SK-N-SH (cell line): ENCODE measurements around the gene IQCK. TPM values are rescaled to one million over a fixed set of nuclear protein-coding genes. Genes with fewer than 3 reads are reported as not detected.
"Not testable (repeated sequence)": the region's sequence is repeated elsewhere in the genome, so short reads cannot be mapped to it uniquely, and the experiment has no call there.

ENCODE experiments used
- CTCF ChIA-PET: fragments of 300-600, 350-600 bp; formaldehyde crosslinking; extraction: SDS; loops from one replicate; lab custom pipeline; 2021; lab: Yijun Ruan, JAX
- POLR2A ChIA-PET: fragments of 350-600 bp; sonication (Branson Sonifier 250); formaldehyde crosslinking; extraction: SDS; loops from one replicate; lab custom pipeline; 2020; ENCODE audit warnings: antibody characterized with exemption, inconsistent platforms; lab: Yijun Ruan, JAX
- DNase-seq: peaks from one replicate; pipeline ENCODE4 v3.0.0; 2012
- H2AFZ ChIP-seq: fragments of 200-600 bp; sonication (generic); 2 replicates; pipeline ENCODE4 v1.8.1; 2016; ENCODE audit warnings: antibody characterized with exemption, mild to moderate bottlenecking, low read depth
- H3F3A ChIP-seq: fragments of 200-600 bp; sonication (generic); replicated peaks from 2 replicates; pipeline ENCODE3; 2016; ENCODE audit warnings: antibody characterized with exemption, mild to moderate bottlenecking; ENCODE audit not compliant: insufficient read depth
- H3K27ac ChIP-seq, 2 experiments: fragments of 200-500 bp in 1 of 2; fragments of 200-600 bp in 1 of 2; sonication (Bioruptor generic) in 1 of 2; sonication (generic), shearing (Covaris generic) in 1 of 2; 2 replicates each; pipeline versions ENCODE4 v1.5.1 to v1.6.1; 2014 to 2016; ENCODE audit warnings: low read depth in 2 of 2, inconsistent platforms in 1 of 2, low read length in 1 of 2, mild to moderate bottlenecking in 1 of 2, mixed read lengths in 1 of 2
- H3K27me3 ChIP-seq: fragments of 200-600 bp; sonication (generic), shearing (Covaris generic); 2 replicates; pipeline ENCODE4 v1.6.1; 2016; ENCODE audit warnings: mixed run types; ENCODE audit not compliant: insufficient read depth
- H3K36me3 ChIP-seq, 2 experiments: fragments of 200-500 bp in 1 of 2; fragments of 200-600 bp in 1 of 2; sonication (Bioruptor generic) in 1 of 2; sonication (generic) in 1 of 2; replicated peaks in 1 of 2; 2 replicates each; pipeline versions ENCODE3 to v1.5.1; 2014 to 2016; ENCODE audit warnings: low read length in 1 of 2, mild to moderate bottlenecking in 1 of 2; ENCODE audit not compliant: insufficient read depth in 2 of 2, control insufficient read depth in 1 of 2
- H3K4me1 ChIP-seq, 2 experiments: fragments of 200-500 bp in 1 of 2; fragments of 200-600 bp in 1 of 2; sonication (Bioruptor generic) in 1 of 2; sonication (generic), shearing (Covaris generic) in 1 of 2; 2 replicates each; pipeline versions ENCODE4 v1.5.1 to v1.6.1; 2014 to 2016; ENCODE audit warnings: low read depth in 1 of 2, low read length in 1 of 2, mixed run types in 1 of 2; ENCODE audit not compliant: insufficient read depth in 2 of 2, control insufficient read depth in 1 of 2
- H3K4me2 ChIP-seq: fragments of 200-600 bp; sonication (generic), shearing (Covaris generic); 2 replicates; pipeline ENCODE4 v1.6.1; 2017; ENCODE audit warnings: mixed run types
- H3K4me3 ChIP-seq, 2 experiments: fragments of 200-500 bp in 1 of 2; fragments of 200-600 bp in 1 of 2; sonication (Bioruptor generic) in 1 of 2; sonication (generic), shearing (Covaris generic) in 1 of 2; 2 replicates each; pipeline versions ENCODE4 v1.5.1 to v1.8.1; 2014 to 2016; ENCODE audit warnings: low read depth in 2 of 2, inconsistent platforms in 1 of 2, low read length in 1 of 2, mild to moderate bottlenecking in 1 of 2, mixed read lengths in 1 of 2, moderate library complexity in 1 of 2
- H3K79me2 ChIP-seq: fragments of 200-600 bp; sonication (generic); 2 replicates; pipeline ENCODE4 v1.8.1; 2017; ENCODE audit warnings: mild to moderate bottlenecking; ENCODE audit not compliant: insufficient read depth
- H3K9ac ChIP-seq: fragments of 200-600 bp; sonication (generic); 2 replicates; pipeline ENCODE4 v1.6.1; 2017; ENCODE audit warnings: mixed run types
- H3K9me2 ChIP-seq: fragments of 200-600 bp; sonication (generic); 2 replicates; pipeline ENCODE4 v1.6.1; 2017; ENCODE audit warnings: mixed run types
- H3K9me3 ChIP-seq: fragments of 200-600 bp; sonication (generic); 2 replicates; pipeline ENCODE4 v1.6.1; 2017; ENCODE audit warnings: mixed run types, mild to moderate bottlenecking, moderate library complexity
- H4K20me1 ChIP-seq: fragments of 200-600 bp; sonication (generic); 2 replicates; pipeline ENCODE4 v1.6.1; 2017; ENCODE audit warnings: mild to moderate bottlenecking, mixed run types; ENCODE audit not compliant: insufficient read depth
- CHD2 ChIP-seq: fragments of 150-350 bp; IDR thresholded peaks from 2 replicates; pipeline ENCODE4 v1.6.1; 2018; ENCODE audit warnings: low read length; ENCODE audit not compliant: partially characterized antibody
- ELF1 ChIP-seq: IDR thresholded peaks from 2 replicates; pipeline ENCODE4 v1.4.0; 2012
- EP300 ChIP-seq, 2 experiments: IDR thresholded peaks; 2 replicates each; pipeline versions ENCODE4 v1.4.0 to v1.6.1; 2012; ENCODE audit warnings: borderline replicate concordance in 1 of 2, low read depth in 1 of 2, low read length in 1 of 2
- FOSL2 ChIP-seq: IDR thresholded peaks from 2 replicates; pipeline ENCODE4 v1.4.0; 2012; ENCODE audit warnings: low read depth, mild to moderate bottlenecking, moderate library complexity, borderline replicate concordance
- FOXM1 ChIP-seq: IDR thresholded peaks from 2 replicates; pipeline ENCODE4 v1.4.0; 2012; ENCODE audit warnings: low read depth, mild to moderate bottlenecking
- GABPA ChIP-seq: IDR thresholded peaks from 2 replicates; pipeline ENCODE4 v1.4.0; 2012; ENCODE audit warnings: low read depth, mild to moderate bottlenecking
- GATA2 ChIP-seq: sonication (generic); formaldehyde crosslinking; IDR thresholded peaks from 2 replicates; pipeline ENCODE4 v1.5.0; 2020; ENCODE audit warnings: mild to moderate bottlenecking, missing genetic modification reagents
- MEF2A ChIP-seq: IDR thresholded peaks from 2 replicates; pipeline ENCODE4 v1.4.0; 2012; ENCODE audit warnings: low read depth, borderline replicate concordance
- MXI1 ChIP-seq: IDR thresholded peaks from 2 replicates; pipeline ENCODE4 v1.6.1; 2012; ENCODE audit warnings: mild to moderate bottlenecking, low read depth, low read length, improper control_type of control experiment
- NRF1 ChIP-seq: IDR thresholded peaks from 2 replicates; pipeline ENCODE4 v1.6.1; 2012; ENCODE audit warnings: low read depth, mild to moderate bottlenecking, low read length
- RAD21 ChIP-seq: IDR thresholded peaks from 2 replicates; pipeline ENCODE4 v1.6.1; 2012; ENCODE audit warnings: mild to moderate bottlenecking, low read length
- SMC3 ChIP-seq: IDR thresholded peaks from 2 replicates; pipeline ENCODE4 v1.6.1; 2012; ENCODE audit warnings: low read depth, low read length, improper control_type of control experiment
- TCF12 ChIP-seq: IDR thresholded peaks from 2 replicates; pipeline ENCODE4 v1.4.0; 2012
- WGBS: methylation state at CpG from one replicate; pipeline ENCODE4 v1.1.6; 2017; ENCODE audit warnings: low lambda C conversion rate; 5-methylcytosine and 5-hydroxymethylcytosine counted together
- polyA plus RNA-seq, 3 experiments: library from polyadenylated mRNA; depleted of rRNA; stranded (reverse); fragments of >200 nt; gene quantifications; 2 replicates each; pipeline ENCODE4 v1.2.3, GENCODE V29; 2012
- TF ChIP-seq, protein P1 (sequence below): fragments of 200-600 bp; sonication (generic); IDR thresholded peaks from 2 replicates; pipeline ENCODE4 v1.6.1; 2017; ENCODE audit warnings: antibody characterized with exemption, mild to moderate bottlenecking, moderate library complexity
- TF ChIP-seq, protein P2 (sequence below): IDR thresholded peaks from 2 replicates; pipeline ENCODE4 v1.4.0; 2012; ENCODE audit warnings: low read depth, borderline replicate concordance
- TF ChIP-seq, protein P3 (sequence below): IDR thresholded peaks from 2 replicates; pipeline ENCODE4 v1.4.0; 2012; ENCODE audit warnings: low read depth, borderline replicate concordance
- TF ChIP-seq, protein P4 (sequence below): fragments of 150-350 bp; IDR thresholded peaks from 2 replicates; pipeline ENCODE4 v1.6.1; 2017; ENCODE audit warnings: antibody characterized with exemption, low read length, low read depth, borderline replicate concordance
- TF ChIP-seq, protein P5 (sequence below): fragments of 150-350 bp; IDR thresholded peaks from 2 replicates; pipeline ENCODE4 v1.6.1; 2016; ENCODE audit warnings: mild to moderate bottlenecking, low read depth, low read length
- TF ChIP-seq, protein P6 (sequence below): IDR thresholded peaks from 2 replicates; pipeline ENCODE4 v1.4.0; 2012; ENCODE audit warnings: low read depth

The IQCK gene
- polyA plus RNA-seq, 1 of the 3 experiments (the other 2 are of a cell fraction): 7.3 TPM

DNA sequence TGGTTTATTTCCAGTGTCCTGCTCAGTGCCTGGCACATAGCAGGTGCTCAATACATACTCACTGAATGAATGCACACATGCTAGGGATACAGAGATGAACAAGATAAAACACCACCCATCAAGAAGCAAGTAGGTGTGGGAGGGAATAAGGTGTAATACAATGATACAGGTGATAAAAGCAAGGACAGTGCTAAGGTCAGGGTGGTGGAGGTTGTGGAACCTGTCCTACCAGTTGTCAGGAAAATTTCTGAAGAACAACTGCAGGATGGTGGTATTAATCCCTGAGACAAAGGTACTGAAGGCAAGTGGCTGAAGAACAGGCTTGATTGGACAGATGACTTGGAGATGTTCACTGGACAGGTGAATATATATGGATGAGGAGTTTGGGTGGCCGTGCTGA lies 1.9 kb upstream of the IQCK start (continued):
- TF ChIP-seq MXI1 (no peak), FOSL2 (no peak), ELF1 (no peak), TCF12 (no peak)
- TF ChIP-seq, protein P1, sequence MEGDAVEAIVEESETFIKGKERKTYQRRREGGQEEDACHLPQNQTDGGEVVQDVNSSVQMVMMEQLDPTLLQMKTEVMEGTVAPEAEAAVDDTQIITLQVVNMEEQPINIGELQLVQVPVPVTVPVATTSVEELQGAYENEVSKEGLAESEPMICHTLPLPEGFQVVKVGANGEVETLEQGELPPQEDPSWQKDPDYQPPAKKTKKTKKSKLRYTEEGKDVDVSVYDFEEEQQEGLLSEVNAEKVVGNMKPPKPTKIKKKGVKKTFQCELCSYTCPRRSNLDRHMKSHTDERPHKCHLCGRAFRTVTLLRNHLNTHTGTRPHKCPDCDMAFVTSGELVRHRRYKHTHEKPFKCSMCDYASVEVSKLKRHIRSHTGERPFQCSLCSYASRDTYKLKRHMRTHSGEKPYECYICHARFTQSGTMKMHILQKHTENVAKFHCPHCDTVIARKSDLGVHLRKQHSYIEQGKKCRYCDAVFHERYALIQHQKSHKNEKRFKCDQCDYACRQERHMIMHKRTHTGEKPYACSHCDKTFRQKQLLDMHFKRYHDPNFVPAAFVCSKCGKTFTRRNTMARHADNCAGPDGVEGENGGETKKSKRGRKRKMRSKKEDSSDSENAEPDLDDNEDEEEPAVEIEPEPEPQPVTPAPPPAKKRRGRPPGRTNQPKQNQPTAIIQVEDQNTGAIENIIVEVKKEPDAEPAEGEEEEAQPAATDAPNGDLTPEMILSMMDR: no peak
- TF ChIP-seq, protein P2, sequence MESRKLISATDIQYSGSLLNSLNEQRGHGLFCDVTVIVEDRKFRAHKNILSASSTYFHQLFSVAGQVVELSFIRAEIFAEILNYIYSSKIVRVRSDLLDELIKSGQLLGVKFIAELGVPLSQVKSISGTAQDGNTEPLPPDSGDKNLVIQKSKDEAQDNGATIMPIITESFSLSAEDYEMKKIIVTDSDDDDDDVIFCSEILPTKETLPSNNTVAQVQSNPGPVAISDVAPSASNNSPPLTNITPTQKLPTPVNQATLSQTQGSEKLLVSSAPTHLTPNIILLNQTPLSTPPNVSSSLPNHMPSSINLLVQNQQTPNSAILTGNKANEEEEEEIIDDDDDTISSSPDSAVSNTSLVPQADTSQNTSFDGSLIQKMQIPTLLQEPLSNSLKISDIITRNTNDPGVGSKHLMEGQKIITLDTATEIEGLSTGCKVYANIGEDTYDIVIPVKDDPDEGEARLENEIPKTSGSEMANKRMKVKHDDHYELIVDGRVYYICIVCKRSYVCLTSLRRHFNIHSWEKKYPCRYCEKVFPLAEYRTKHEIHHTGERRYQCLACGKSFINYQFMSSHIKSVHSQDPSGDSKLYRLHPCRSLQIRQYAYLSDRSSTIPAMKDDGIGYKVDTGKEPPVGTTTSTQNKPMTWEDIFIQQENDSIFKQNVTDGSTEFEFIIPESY: no peak

DNA sequence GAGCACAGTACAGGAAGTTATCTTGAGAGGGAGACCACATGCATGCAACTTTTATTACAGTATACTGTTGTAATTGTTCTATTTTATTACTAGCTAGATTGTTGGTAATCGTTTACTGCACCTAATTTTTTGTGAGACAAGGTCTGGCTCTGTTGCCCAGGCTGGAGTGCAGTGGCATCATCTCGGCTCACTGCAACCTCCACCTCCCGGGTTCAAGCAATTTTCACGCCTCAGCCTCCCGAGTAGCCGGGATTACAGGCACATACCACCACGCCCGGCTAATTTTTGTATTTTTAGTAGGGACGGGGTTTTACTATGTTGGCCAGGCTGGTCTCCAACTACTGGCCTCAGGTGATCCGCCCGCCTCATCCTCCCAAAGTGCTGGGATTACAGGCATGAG lies 1.3 kb upstream of the IQCK start:
- H3K27ac ChIP-seq: peak overlapping the region in 1 of 2 experiments; percentile 83; a peak in 1 of 4 replicates

DNA sequence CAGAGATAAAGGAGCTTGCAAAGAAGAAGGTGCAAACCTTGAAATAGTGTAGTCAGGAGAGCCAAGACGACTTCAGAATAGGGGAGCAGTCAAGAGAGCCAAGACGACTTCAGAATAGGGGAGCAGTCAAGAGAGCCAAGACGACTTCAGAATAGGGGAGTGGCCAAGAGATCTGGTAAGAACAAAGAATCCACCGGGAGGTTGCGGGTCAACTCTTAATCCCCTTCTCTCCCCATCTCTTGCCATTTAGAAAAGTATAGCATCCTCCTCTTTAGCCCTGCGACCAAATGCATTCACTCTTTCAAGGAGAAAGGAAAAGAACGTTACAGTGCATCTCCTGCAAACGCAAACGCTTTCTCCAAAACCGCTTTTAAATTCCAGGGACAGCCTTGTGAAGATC lies 757 bp upstream of the IQCK start:
- ChIA-PET POLR2A (interaction anchor here (1.2 to 2.1 kb wide), 3 partner anchors 21 to 167 kb away, joined by 3 to 7 read pairs (median 6); partner anchors contain the start of genes GPRC5B and VPS35L), CTCF (interaction anchor here (0.7 to 1.4 kb wide), 5 partner anchors 22 to 169 kb away, joined by 3 to 4 read pairs (median 3); partner anchors contain the start of gene GPRC5B)
- DNase-seq: no peak
- peak overlapping the region; percentile 83 to 100 for H3K4me3 ChIP-seq
- no peaks in the 10 kb centered on the region for H3F3A ChIP-seq
- H2AFZ ChIP-seq: peak overlapping the region; percentile 97
- H3K79me2 ChIP-seq: peaks cover 75% of the 10 kb centered on the region
- peaks cover 0 to 12% of the 10 kb centered on the region in 2 experiments; a peak in 1 of 4 replicates for H3K4me1 ChIP-seq
- peaks cover 19% of the 10 kb centered on the region for H4K20me1 ChIP-seq
- WGBS: 1% methylated on average over 10 of the region's 10 CpGs
- H3K27me3 ChIP-seq: no peaks in the 10 kb centered on the region
- no peaks in the 10 kb centered on the region for H3K9me3 ChIP-seq
- H3K9me2 ChIP-seq: no peaks in the 10 kb centered on the region
- peak overlapping the region; percentile 85 for H3K4me2 ChIP-seq
- H3K27ac ChIP-seq: peak overlapping the region; percentile 82 to 83
- peaks cover 12 to 25% of the 10 kb centered on the region in 2 experiments for H3K36me3 ChIP-seq
- peak overlapping the region; percentile 91 for H3K9ac ChIP-seq
- TF ChIP-seq GATA2 (CRISPR knock-in tag) (no peak), MEF2A (no peak), NRF1 (no peak), MXI1 (no peak), SMC3 (no peak), EP300 (IDR thresholded peaks at IDR 0.05; ENCODE audit: borderline replicate concordance in 1 of 2, low read depth in 1 of 2, low read length in 1 of 2) (no peak), FOXM1 (no peak), TCF12 (no peak), GABPA (no peak), CHD2 (no peak), RAD21 (no peak)
- TF ChIP-seq, protein P3, sequence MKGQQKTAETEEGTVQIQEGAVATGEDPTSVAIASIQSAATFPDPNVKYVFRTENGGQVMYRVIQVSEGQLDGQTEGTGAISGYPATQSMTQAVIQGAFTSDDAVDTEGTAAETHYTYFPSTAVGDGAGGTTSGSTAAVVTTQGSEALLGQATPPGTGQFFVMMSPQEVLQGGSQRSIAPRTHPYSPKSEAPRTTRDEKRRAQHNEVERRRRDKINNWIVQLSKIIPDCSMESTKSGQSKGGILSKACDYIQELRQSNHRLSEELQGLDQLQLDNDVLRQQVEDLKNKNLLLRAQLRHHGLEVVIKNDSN: no peak
- TF ChIP-seq, protein P4, sequence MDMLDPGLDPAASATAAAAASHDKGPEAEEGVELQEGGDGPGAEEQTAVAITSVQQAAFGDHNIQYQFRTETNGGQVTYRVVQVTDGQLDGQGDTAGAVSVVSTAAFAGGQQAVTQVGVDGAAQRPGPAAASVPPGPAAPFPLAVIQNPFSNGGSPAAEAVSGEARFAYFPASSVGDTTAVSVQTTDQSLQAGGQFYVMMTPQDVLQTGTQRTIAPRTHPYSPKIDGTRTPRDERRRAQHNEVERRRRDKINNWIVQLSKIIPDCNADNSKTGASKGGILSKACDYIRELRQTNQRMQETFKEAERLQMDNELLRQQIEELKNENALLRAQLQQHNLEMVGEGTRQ: no peak
- TF ChIP-seq, protein P5, sequence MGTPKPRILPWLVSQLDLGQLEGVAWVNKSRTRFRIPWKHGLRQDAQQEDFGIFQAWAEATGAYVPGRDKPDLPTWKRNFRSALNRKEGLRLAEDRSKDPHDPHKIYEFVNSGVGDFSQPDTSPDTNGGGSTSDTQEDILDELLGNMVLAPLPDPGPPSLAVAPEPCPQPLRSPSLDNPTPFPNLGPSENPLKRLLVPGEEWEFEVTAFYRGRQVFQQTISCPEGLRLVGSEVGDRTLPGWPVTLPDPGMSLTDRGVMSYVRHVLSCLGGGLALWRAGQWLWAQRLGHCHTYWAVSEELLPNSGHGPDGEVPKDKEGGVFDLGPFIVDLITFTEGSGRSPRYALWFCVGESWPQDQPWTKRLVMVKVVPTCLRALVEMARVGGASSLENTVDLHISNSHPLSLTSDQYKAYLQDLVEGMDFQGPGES: no peak
- TF ChIP-seq, protein P6, sequence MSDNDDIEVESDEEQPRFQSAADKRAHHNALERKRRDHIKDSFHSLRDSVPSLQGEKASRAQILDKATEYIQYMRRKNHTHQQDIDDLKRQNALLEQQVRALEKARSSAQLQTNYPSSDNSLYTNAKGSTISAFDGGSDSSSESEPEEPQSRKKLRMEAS: no peak

More for the DNA sequence above, 1.3 kb upstream of the IQCK start:
- Histone ChIP-seq H3K4me2 (peak overlapping the region; percentile 85), H3K9ac (peak overlapping the region; percentile 91), H3K79me2 (peaks cover 80% of the 10 kb centered on the region), H4K20me1 (peaks cover 25% of the 10 kb centered on the region), H3K4me1 (peaks cover 0 to 12% of the 10 kb centered on the region in 2 experiments; a peak in 1 of 4 replicates), H3K36me3 (peaks cover 13 to 31% of the 10 kb centered on the region in 2 experiments), H3K4me3 (peak overlapping the region; percentile 83 to 100)
- H3F3A ChIP-seq, H2AFZ ChIP-seq, H3K9me3 ChIP-seq, H3K27me3 ChIP-seq, DNase-seq, H3K9me2 ChIP-seq, POLR2A ChIA-PET: not testable (repeated sequence)
- WGBS: 22% methylated on average over 11 of the region's 11 CpGs
- CTCF ChIA-PET: interaction anchor here (1.4 kb wide), 1 partner anchor 170 kb away, joined by 4 read pairs; no protein-coding TSS in a partner anchor
